ENCODE data around the gene ZNF438. TPM values are rescaled to one million over a fixed set of nuclear protein-coding genes. Genes with fewer than 3 reads are reported as not detected.
"Not testable (repeated sequence)": the region's sequence is repeated elsewhere in the genome, so short reads cannot be mapped to it uniquely, and the experiment has no call there.

ZNF438 gene
- total and polyA plus RNA-seq, 9 donors = 10.5 to 14.5 (median 12.7) TPM

GRCh38 chr10:30803892-30804322 is 227.8 kb downstream of the ZNF438 start:
- Histone ChIP-seq H3K36me3 (ENCODE audit: control insufficient read depth, insufficient read depth, low read length) (no peaks in the 10 kb centered on the region), H3K4me1 (ENCODE audit: control insufficient read depth, insufficient read depth, low read length) (peaks cover 47% of the 10 kb centered on the region), H3K27ac (ENCODE audit: low read length) (peak overlapping the region; percentile 20), H3K27me3 (ENCODE audit: control insufficient read depth, insufficient read depth, low read length) (no peaks in the 10 kb centered on the region), H3K9me3 (replicated peaks; ENCODE audit: control insufficient read depth, low read depth, low read length) (no peaks in the 10 kb centered on the region), H3K4me3 (ENCODE audit: low read length) (no peak overlapping the region)
- DNase-seq = peak; percentile 65
- 25% methylated on average over 3 of the region's 5 CpGs for WGBS (ENCODE audit: insufficient coverage)

GRCh38 chr10:30803058-30803457 is 228.6 kb downstream of the ZNF438 start:
- peaks cover 50% of the 10 kb centered on the region for H3K4me1 ChIP-seq (ENCODE audit: control insufficient read depth, insufficient read depth, low read length)
- H3K27ac ChIP-seq (ENCODE audit: low read length) = no peak overlapping the region
- H3K4me3 ChIP-seq (ENCODE audit: low read length) = no peak overlapping the region
- H3K27me3 ChIP-seq (ENCODE audit: control insufficient read depth, insufficient read depth, low read length) = no peaks in the 10 kb centered on the region
- 100% methylated on average over 2 of the region's 3 CpGs for WGBS (ENCODE audit: insufficient coverage)
- no peak for DNase-seq
- no peaks in the 10 kb centered on the region for H3K36me3 ChIP-seq (ENCODE audit: control insufficient read depth, insufficient read depth, low read length)
- H3K9me3 ChIP-seq (replicated peaks; ENCODE audit: control insufficient read depth, low read depth, low read length) = no peaks in the 10 kb centered on the region

DNA sequence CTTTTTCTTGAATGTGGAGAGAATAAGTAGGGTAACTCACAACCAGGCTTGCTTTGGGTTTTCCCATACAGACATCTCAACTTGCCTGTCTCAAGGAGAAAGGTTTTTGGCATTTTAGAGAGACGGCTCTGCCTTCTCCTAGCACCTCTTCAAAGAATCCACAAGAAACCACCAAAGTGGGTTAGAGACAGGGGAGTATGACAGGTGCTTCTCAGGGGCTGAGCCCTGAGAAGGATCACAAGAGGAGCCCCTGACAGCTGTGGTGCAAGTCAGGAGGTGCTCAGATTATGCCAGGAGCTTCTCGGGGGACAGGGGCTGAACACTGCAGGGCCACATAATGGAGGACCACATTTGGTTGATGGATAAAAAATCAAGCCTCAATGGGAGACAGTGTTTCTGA is 231.3 kb downstream of the ZNF438 start:
- no peaks in the 10 kb centered on the region for H3K9me3 ChIP-seq (replicated peaks; ENCODE audit: control insufficient read depth, low read depth, low read length)
- no peaks in the 10 kb centered on the region for H3K36me3 ChIP-seq (ENCODE audit: control insufficient read depth, insufficient read depth, low read length)
- no peak overlapping the region for H3K27ac ChIP-seq (ENCODE audit: low read length)
- no peak overlapping the region for H3K4me3 ChIP-seq (ENCODE audit: low read length)
- no peak for DNase-seq
- H3K4me1 ChIP-seq (ENCODE audit: control insufficient read depth, insufficient read depth, low read length) = peaks cover 30% of the 10 kb centered on the region
- 100% methylated on average over 1 of the region's 2 CpGs for WGBS (ENCODE audit: insufficient coverage)
- no peaks in the 10 kb centered on the region for H3K27me3 ChIP-seq (ENCODE audit: control insufficient read depth, insufficient read depth, low read length)

- 100% methylated on average over 1 of the region's 14 CpGs for WGBS (ENCODE audit: insufficient coverage)
- H3K27ac ChIP-seq (ENCODE audit: low read length) = peak overlapping the region; percentile 13
- H3K36me3 ChIP-seq (ENCODE audit: control insufficient read depth, insufficient read depth, low read length) = no peaks in the 10 kb centered on the region
Observed at GRCh38 chr10:30798646-30799185, 232.9 kb downstream of the ZNF438 start.

DNA sequence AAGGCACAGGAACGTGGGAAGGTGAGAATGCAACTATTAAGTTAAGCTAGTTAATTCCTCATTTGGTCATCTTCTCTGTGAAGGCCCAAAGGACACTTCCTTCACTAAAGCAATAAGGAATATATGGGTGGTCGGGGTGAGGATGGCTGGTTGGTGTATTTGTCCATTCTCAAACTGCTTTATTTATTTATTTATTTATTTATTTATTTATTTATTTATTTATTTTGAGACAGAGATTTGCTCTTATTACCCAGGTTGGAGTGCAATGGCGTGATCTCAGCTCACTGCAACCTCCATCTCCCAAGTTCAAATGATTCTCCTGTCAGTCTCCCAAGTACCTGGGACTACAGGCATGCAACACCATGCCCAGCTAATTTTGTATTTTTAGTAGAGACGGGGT is 236.6 kb downstream of the ZNF438 start:
- H3K27me3 ChIP-seq (ENCODE audit: control insufficient read depth, insufficient read depth, low read length); H3K4me1 ChIP-seq (ENCODE audit: control insufficient read depth, insufficient read depth, low read length); H3K36me3 ChIP-seq (ENCODE audit: control insufficient read depth, insufficient read depth, low read length); H3K27ac ChIP-seq (ENCODE audit: low read length); H3K4me3 ChIP-seq (ENCODE audit: low read length); H3K9me3 ChIP-seq (replicated peaks; ENCODE audit: control insufficient read depth, low read depth, low read length); DNase-seq: not testable (repeated sequence)
- WGBS (ENCODE audit: insufficient coverage) = 100% methylated on average over 1 of the region's 4 CpGs

More at GRCh38 chr10:30798646-30799185, 232.9 kb downstream of the ZNF438 start:
- no peak for DNase-seq
- Histone ChIP-seq H3K27me3 (ENCODE audit: control insufficient read depth, insufficient read depth, low read length) (no peaks in the 10 kb centered on the region), H3K4me1 (ENCODE audit: control insufficient read depth, insufficient read depth, low read length) (peaks cover 17% of the 10 kb centered on the region), H3K9me3 (replicated peaks; ENCODE audit: control insufficient read depth, low read depth, low read length) (no peaks in the 10 kb centered on the region), H3K4me3 (ENCODE audit: low read length) (no peak overlapping the region)

Measured in muscle of leg (tissue), 11 donors.